GM12878 (cell line): ENCODE data around the gene LRCH2.
"Not testable (repeated sequence)": the region's sequence is repeated elsewhere in the genome, so short reads cannot be mapped to it uniquely, and the experiment has no call there.

Source experiments
- KLF5 ChIP-seq: fragments of 450-650 bp; IDR thresholded peaks from 2 replicates; pipeline ENCODE4 v1.6.1; 2014; ENCODE audit warnings: mild to moderate bottlenecking; ENCODE audit not compliant: partially characterized antibody
- POLR2A ChIP-seq: IDR thresholded peaks from 2 replicates; pipeline ENCODE4 v1.6.1; 2011; ENCODE audit warnings: low read depth, mild to moderate bottlenecking, low read length
- RFX5 ChIP-seq: IDR thresholded peaks from 2 replicates; pipeline ENCODE4 v1.6.1; 2011; ENCODE audit warnings: low read depth, low read length, improper control_type of control experiment
- SP1 ChIP-seq: IDR thresholded peaks from one replicate; pipeline ENCODE4 v1.6.1; 2011; ENCODE audit warnings: low read depth, low read length
- ZNF592 ChIP-seq: fragments of 450-650 bp; IDR thresholded peaks from 2 replicates; pipeline ENCODE4 v1.6.1; 2017; ENCODE audit warnings: mild to moderate bottlenecking, moderate library complexity
- ZSCAN29 ChIP-seq: fragments of 450-650 bp; IDR thresholded peaks from 2 replicates; pipeline ENCODE4 v1.6.1; 2017; ENCODE audit warnings: mild to moderate bottlenecking, moderate library complexity
- TF ChIP-seq, protein P1 (sequence below), 3 experiments: IDR thresholded peaks in 2 of 3; conservative IDR thresholded peaks in 1 of 3; 2 replicates each; pipeline ENCODE4 v1.5.1; 2011; ENCODE audit warnings: low read depth in 3 of 3, low read length in 3 of 3, mild to moderate bottlenecking in 3 of 3, control low read depth in 2 of 3, moderate library complexity in 2 of 3, inconsistent platforms in 1 of 3, mixed read lengths in 1 of 3; ENCODE audit not compliant: control insufficient read depth in 2 of 3, insufficient read depth in 1 of 3; ENCODE audit errors: extremely low read depth in 1 of 3

DNA sequence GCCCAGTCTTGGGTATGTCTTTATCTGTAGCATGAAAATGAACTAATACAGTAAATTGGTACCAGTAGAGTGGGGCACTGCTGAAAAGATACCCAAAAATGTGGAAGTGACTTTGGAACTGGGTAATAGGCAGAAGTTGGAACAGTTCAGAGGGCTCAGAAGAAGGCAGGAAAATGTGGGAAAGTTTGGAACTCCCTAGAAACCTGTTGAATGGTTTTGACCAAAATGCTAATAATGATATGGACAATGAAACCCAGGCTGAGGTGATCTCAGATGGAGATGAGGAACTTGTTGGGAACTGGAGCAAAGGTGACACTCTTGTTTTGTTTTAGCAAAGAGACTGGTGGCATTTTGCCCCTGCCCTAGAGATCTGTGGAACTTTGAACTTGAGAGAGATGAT, 24.3 kb downstream of the LRCH2 start:
- not testable (repeated sequence) for TF ChIP-seq RFX5, ZNF592, SP1, ZSCAN29, POLR2A, KLF5
- TF ChIP-seq, protein P1, sequence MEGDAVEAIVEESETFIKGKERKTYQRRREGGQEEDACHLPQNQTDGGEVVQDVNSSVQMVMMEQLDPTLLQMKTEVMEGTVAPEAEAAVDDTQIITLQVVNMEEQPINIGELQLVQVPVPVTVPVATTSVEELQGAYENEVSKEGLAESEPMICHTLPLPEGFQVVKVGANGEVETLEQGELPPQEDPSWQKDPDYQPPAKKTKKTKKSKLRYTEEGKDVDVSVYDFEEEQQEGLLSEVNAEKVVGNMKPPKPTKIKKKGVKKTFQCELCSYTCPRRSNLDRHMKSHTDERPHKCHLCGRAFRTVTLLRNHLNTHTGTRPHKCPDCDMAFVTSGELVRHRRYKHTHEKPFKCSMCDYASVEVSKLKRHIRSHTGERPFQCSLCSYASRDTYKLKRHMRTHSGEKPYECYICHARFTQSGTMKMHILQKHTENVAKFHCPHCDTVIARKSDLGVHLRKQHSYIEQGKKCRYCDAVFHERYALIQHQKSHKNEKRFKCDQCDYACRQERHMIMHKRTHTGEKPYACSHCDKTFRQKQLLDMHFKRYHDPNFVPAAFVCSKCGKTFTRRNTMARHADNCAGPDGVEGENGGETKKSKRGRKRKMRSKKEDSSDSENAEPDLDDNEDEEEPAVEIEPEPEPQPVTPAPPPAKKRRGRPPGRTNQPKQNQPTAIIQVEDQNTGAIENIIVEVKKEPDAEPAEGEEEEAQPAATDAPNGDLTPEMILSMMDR (IDR thresholded peaks at IDR 0.05 in 2 of 3, conservative IDR thresholded peaks at IDR 0.05 in 1 of 3; ENCODE audit: control insufficient read depth in 2 of 3, extremely low read depth in 1 of 3, insufficient read depth in 1 of 3, low read depth in 3 of 3, low read length in 3 of 3), result not testable (repeated sequence)
